NCI-H2107 treated with DMSO at 0.1 percent for 48 hours (cell line): ENCODE data around the gene SLC2A1.
"Not testable (repeated sequence)": the region's sequence is repeated elsewhere in the genome, so short reads cannot be mapped to it uniquely, and the experiment has no call there.

Experiments used
- DNase-seq: peaks from one replicate; lab custom pipeline; 2025; ENCODE audit not compliant: unreplicated experiment; lab: John Stamatoyannopoulos, UW

The SLC2A1 gene

DNA sequence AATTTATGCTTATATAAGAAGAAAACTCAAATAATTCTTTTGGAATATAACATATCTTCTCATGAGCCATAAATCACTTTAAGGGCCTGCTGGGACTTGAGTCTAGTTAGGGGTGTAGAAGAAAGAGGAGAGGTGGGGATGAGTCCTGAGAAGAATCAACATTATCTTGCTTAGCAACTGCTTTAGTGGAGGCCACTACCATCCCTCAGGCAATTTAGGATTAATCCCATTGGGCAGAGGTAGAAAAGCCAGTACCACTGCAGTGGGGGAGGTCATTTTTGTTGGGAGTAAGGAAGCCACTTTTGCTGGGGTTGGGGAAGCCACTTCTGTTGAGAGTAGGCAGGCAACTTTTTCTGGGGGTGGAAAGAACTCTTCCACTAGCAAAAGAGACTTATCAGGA, 47.7 kb downstream of the SLC2A1 start:
- no peak for DNase-seq

DNA sequence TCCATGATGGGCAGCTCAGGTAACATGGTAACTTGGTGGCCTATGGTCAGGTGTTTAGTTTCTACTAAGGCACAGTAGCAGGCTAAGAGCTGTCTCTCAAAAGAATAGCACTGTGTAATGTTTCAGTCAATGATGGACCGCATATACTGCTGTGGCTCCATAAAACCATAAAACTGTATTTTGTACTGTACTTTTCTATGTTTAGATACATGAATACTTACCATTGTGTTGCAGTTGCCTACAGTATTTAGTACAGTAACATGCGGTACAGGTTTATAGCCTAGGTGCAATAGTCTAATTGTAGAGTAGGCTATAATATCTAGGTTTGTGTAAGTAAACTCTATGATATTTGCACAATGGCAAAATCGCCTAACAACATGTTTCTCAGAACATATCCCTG, 50.6 kb downstream of the SLC2A1 start:
- DNase-seq = no peak

DNA sequence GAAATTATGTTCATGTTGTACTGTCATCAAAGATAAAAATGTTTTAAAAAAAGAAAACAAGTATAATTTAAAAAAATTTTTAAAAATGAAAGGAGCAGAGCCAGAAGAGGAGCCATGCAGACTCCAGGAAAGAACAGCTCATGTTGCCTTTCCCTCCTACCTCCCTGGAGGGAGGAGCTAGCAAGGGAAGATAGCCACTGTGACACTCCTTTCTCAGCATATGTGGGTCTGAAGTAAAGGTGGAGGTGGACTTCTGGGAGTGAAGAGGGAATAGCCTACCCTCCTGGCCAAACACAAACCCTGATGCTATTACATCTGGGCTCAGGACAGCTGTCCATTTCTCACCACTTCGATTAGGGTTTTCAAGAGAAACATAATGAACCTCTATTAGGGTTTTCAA, 54.2 kb downstream of the SLC2A1 start:
- DNase-seq = no peak

DNA sequence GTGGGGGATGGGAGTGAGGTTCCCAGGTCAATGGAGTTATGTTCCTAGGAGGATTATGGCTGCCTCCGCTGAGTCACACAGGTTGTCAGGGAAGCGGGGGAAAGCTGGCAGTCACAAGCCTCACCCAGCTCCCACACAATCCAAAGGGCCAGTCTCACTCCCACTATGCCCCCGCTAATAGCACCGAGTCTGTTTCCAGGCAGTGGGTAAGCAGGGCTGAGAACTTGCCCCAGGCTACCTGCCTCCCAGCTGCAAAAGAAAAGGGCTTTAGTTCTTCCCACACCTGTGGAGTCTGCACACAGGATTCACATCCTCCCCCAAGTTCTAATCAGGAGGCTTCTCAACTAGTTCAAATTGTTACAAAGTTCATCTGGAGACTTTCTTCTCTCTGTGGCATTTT, 58.7 kb downstream of the SLC2A1 start:
- not testable (repeated sequence) for DNase-seq

DNA sequence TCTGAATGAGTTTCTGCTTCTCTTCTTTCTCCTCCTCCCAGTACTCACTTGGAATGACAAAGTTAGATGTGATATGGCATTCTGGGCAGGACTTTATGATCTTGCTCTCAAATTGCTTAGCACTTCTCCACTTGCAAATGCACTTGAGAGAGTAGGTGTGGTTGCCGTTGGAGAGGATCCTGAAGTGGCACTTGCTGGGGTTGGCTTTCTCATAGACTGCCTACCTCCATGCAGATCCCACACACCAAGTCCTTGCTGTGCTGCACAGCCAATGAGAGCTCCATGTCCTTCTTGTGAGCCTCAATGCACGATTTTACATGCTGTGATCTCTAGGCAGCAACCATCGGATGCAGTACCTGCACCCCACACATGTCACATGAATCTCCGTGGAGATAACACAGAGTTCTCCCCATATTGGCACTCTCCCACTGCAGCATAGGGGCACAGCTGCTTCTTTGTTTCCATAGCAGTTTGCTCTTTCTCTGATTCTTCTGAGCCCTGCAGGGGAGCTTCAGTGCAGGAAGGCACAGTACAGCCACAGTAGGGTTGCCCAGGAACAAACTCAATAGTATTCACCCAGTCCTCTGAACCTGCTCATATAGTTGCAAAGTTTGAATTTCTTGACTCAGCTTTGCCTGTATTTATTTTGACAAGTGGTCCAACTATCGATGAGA, 67.1 kb downstream of the SLC2A1 start:
- DNase-seq = peak; percentile 74

DNA sequence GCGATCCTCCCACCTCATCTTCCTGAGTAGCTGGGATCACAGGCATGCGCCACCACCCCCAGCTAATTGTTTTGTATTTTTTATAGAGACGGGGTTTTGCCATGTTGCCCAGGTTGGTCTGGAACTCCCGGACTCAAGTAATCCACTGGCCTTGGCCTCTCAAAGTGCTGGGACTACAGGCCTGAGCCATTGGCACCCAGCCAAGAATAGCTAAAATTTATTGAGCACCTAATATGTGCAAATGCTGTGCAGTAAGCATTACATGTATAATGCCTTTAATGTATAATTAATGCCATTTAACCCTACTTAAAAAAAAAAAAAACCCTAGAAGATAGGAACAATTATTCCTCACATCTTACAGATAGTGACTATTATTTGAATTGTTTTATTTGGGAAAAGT, 69.4 kb downstream of the SLC2A1 start:
- DNase-seq = no peak

DNA sequence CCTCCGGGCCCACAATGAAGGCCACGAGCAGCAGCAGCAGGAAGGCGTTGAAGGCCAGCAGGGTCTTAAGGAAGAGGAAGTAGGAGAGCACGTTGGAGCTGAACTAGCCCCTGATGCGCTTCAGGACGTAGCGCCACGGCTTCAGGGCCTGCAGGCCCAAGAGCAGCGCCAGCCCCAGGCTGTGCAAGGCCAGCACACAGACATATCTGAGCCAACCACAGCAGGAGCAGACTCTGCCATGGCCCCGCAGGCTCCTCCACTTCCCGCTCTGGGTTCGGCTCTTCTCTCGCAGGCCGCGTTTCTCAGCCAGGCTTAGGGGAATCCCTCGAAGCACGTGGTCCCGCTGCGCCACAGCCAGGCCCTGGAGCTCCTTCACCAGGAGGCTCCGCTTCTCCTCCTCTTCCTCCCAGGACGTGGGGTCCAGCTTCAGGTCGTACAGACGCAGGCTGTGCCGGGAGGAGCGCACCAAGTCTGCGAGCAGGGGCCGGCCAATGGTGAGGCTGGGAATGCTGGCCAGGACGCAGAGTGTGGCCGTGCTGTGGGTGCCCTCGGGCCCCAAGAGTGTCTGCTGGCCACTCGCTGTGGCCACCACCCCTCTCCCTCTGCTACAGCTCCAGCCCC, 70.5 kb downstream of the SLC2A1 start:
- no peak for DNase-seq

DNA sequence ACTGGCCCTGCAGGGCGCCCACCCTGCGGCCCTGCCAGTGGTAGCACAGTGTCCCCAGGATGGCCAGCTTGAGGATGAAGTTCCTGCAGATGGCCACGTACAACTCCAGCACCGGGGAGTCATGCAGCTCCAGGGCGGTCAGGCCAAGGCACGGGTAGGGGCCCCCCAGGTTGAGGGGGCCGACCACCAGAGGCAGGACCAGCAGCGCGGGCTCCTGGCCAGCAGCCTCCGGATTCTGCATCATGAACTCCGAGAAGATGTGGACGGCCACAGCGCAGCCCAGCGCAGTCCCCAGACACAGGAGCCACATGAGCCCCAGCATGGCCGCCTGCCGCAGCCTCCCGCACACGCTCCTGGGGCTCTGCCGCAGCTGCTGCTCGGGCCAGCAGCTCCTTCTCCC, 71.3 kb downstream of the SLC2A1 start:
- no peak for DNase-seq

DNA sequence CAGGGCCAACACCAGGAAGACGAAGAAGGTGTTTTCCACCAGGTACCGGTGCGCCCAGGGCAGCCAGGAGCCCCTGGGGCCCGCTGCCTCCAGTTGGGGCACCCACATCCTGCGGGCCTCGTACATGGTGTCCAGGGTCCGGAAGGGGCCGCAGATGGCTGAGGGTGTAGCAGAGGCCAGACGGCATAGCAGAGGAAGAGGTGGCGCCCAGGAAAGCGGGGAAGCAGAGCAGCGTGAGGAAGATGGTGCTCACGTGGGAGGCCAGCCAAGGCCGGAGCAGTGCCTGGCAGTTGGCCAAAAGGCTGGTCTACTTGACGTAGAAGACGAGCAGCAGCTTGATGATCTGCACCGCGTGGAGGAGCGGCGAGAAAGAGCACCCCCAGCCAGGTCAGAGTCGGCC, 71.9 kb downstream of the SLC2A1 start:
- DNase-seq = no peak

DNA sequence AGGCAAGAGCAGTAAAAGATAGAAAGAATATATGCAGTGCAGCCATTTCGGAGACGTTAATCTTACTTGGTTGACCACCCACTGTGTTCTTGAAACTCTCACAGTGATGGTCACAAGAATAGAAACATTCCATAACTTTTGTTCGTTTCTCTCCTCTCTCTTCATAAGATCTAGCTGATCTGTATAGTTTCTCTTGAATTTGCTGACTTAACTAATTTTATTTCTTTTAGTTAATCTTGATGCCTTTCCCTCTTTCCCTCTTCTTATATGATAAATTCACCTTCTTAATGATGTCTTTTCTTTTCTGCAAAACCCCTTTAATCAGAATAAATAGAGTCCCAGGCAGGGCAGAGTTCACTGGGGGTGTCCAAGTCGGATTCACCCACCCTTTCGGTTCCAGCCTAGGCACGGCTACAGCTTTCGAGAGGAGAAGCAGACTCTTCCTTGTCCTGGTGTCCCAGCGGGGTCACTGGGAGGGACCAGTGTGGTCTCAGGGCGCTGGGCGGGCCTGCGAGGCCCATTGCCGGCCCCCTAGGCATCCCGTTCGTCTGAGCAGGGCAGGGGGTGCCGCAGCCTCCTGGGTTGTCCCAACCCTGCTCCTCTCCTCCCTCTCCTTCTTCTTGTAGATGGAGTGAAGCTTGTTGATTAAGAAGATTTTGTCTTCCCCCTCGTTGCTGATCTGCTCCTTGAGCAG, 72.5 kb downstream of the SLC2A1 start:
- DNase-seq = no peak

DNA sequence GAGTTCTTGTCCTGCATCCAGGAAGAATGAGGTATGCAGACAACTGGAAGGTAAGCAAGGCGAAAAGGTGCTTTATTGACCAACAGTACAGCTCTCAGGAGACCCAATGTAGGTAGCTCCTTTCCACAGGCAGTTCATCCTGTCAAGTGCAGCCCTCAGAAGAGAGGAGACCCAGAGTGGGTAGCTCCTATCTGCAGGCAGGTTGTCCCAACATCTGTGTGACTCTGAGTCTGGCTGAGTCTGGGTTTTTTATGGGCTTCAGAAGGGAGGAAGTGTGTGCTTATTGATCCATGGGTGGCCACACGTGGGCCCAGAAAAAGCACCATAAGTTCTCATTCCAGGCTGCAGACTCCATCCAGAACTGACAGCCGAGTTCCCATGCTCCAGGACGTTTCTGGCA, 78.3 kb downstream of the SLC2A1 start:
- DNase-seq = no peak

DNA sequence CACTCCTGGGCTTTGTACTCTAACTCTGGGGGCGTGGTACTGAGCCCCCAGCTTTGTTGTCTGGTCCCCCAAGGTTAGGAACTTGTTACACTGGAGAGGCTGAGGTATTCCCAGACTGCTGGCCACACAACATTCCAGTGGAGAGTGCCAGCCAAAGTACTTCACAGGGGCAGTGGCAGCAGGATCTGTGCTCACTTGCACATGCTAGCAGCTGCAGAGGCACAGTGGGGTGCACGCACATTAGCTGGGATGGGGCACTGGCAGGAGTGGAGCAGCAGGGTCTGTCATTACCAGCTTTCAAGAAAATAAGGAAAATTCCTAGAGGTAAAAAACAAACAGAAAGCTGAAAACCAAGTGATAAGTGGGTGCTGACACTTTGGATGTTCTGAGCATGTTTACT, 81.3 kb downstream of the SLC2A1 start:
- DNase-seq = no peak

DNA sequence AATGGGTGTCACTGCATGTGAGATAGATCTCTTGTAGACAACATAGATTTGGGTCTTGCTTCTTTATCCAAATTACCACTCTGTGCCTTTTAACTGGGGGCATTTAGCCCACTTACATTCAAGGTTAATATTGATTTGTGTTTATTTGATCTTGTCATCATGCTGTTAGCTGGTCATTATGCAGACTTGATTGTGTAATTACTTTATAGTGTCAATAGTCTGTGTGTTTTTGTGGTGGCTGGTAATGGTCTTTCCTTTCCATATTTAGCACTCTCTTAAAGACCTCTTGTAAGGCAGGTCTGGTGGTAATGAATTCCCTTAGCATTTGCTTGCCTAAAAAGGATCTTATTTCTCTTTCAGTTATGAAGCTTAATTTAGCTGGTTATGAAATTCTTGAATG, 82.7 kb downstream of the SLC2A1 start:
- DNase-seq = no peak
